Transverse colon (tissue), 4 donors: ENCODE results near the gene SLC6A16.

Experiments
- CTCF ChIP-seq, 5 experiments: fragments of 200-600 bp in 3 of 5; fragments of 450-650 bp in 2 of 5; sonication (generic) in 3 of 5; IDR thresholded peaks; 1 replicate in 2 of 5; 2 replicates in 3 of 5; pipeline ENCODE4 v1.5.1; 2016 to 2017; ENCODE audit warnings: antibody characterized with exemption in 5 of 5, inconsistent platforms in 3 of 5, mild to moderate bottlenecking in 2 of 5, moderate library complexity in 1 of 5
- EP300 ChIP-seq: sonication (generic); formaldehyde crosslinking; IDR thresholded peaks from one replicate; pipeline ENCODE4 v1.6.1; 2017; ENCODE audit warnings: antibody characterized with exemption, low read depth
- POLR2A ChIP-seq: fragments of 450-650 bp; IDR thresholded peaks from one replicate; pipeline ENCODE4 v1.6.1; 2016; ENCODE audit warnings: antibody characterized with exemption, mild to moderate bottlenecking, moderate library complexity
- POLR2AphosphoS5 ChIP-seq, 3 donors: sonication (generic); formaldehyde crosslinking; IDR thresholded peaks; one replicate each; pipeline ENCODE4 v1.6.1; 2016; ENCODE audit warnings: antibody characterized with exemption in 3 of 3

GRCh38 chr19:49241769-49242168 lies 83.2 kb downstream of the SLC6A16 start:
- TF ChIP-seq CTCF (IDR thresholded peaks at IDR 0.05) (no peak), EP300 (no peak), POLR2A (no peak), POLR2AphosphoS5 (IDR thresholded peaks at IDR 0.05) (no peak)
